Heart right ventricle (tissue), 16 donors: ENCODE data around the gene MRTFA. TPM values are rescaled to one million over a fixed set of nuclear protein-coding genes. Genes with fewer than 3 reads are reported as not detected.
"Not testable (repeated sequence)": the region's sequence is repeated elsewhere in the genome, so short reads cannot be mapped to it uniquely, and the experiment has no call there.

Experiments used
- ATAC-seq, 8 donors: fragments of 200-7000 bp; cut with Tn5 transposase; one replicate each; pipeline ENCODE4 v1.9.1; 2020; ENCODE audit warnings: mild to moderate bottlenecking in 8 of 8, moderate library complexity in 8 of 8, moderate number of reproducible peaks in 1 of 8
- DNase-seq, 2 donors: peaks; one replicate each; pipeline ENCODE4 v3.0.0-alpha.2; 2020
- H3K27ac ChIP-seq, 10 donors: fragments of 200-600 bp; sonication (generic) in 2 of 10; one replicate each; pipeline versions ENCODE4 v1.5.0 to v1.8.0; 2020 to 2022; ENCODE audit warnings: mild to moderate bottlenecking in 3 of 10
- H3K27me3 ChIP-seq, 7 donors: fragments of 200-600 bp; one replicate each; pipeline ENCODE4 v1.8.0; 2021 to 2022; ENCODE audit warnings: mild to moderate bottlenecking in 2 of 7
- H3K36me3 ChIP-seq, 9 donors: fragments of 200-600 bp; sonication (generic) in 1 of 9; one replicate each; pipeline versions ENCODE4 v1.5.0 to v1.8.0; 2020 to 2022; ENCODE audit warnings: mild to moderate bottlenecking in 2 of 9
- H3K4me1 ChIP-seq, 9 donors: fragments of 200-600 bp; sonication (generic) in 1 of 9; one replicate each; pipeline versions ENCODE4 v1.5.0 to v1.8.0; 2020 to 2022; ENCODE audit warnings: mild to moderate bottlenecking in 4 of 9
- H3K4me3 ChIP-seq, 10 donors: fragments of 200-600 bp; sonication (generic) in 2 of 10; one replicate each; pipeline versions ENCODE4 v1.5.0 to v1.8.0; 2020 to 2022; ENCODE audit warnings: mild to moderate bottlenecking in 7 of 10, moderate library complexity in 2 of 10
- H3K9me3 ChIP-seq, 11 donors: fragments of 200-600 bp in 10 of 11; sonication (generic) in 2 of 11; one replicate each; pipeline versions ENCODE4 v1.5.0 to v1.8.0; 2013 to 2022; ENCODE audit warnings: mild to moderate bottlenecking in 2 of 11, control low read depth in 1 of 11, moderate library complexity in 1 of 11
- CTCF ChIP-seq, 9 donors: fragments of 200-600 bp; sonication (generic) in 2 of 9; IDR thresholded peaks; one replicate each; pipeline versions ENCODE4 v1.5.0 to v1.8.0; 2021 to 2022; ENCODE audit warnings: antibody characterized with exemption in 9 of 9, mild to moderate bottlenecking in 5 of 9, moderate library complexity in 1 of 9
- WGBS, 2 donors: extraction: QIAGEN DNeasy Blood & Tissue Kit; methylation state at CpG; one replicate each; pipeline ENCODE4 v1.1.7; 2013; ENCODE audit warnings: inconsistent platforms in 1 of 2; 5-methylcytosine and 5-hydroxymethylcytosine counted together
- intact Hi-C, 10 donors: fragments of 100-400 bp; cut with DNase I; formaldehyde crosslinking; loops; one replicate each; pipeline versions ENCODE4 v1.11.1 to v1.14.2; 2022
- polyA plus RNA-seq, 2 donors: library from polyadenylated mRNA; stranded (reverse); fragments of 200-250 nt; gene quantifications; one replicate each; pipeline ENCODE4 v1.2.3, GENCODE V29; 2013
- total RNA-seq, 10 donors: library from RNA; stranded (reverse); fragmentation: NEBNext Ultra II Directional in 3 of 10; extraction: Animal tissue kit (Norgen Biotek cat#: 25700) in 3 of 10; gene quantifications; one replicate each; pipeline versions ENCODE4 v1.2.1 to v1.2.4, GENCODE V29; 2021 to 2023
- donor health status: Arrhythmogenic right ventricular cardiomyopathy.
- donor health status: ischemic (EF 13 %, LVEDD 7.1; RV severe dilation, severe dysfunction).
- donor health status: healthy with polysubstance abuse.
- donor health status: DM: no; HTN: yes; CAD: no.
- donor health status: DM: no; HTN: no; CAD: no.
- donor health status: ischemic (EF 25% LVEDD 6.9; RV normal size, moderate dysfunction).
- donor health status: ischemic (EF 25% LVEDD 5.7; RV mildly dilated, moderate dysfunction).
- donor health status: healthy.
- donor health status: DM: yes; HTN: yes; CAD: no.
- donor health status: Ischemic cardiomyopathy.
- donor health status: ischemic (EF 35%, LVEDD 5.7; RV mildly dilated, moderate dysfunction).
- donor health status: nonischemic (EF 11% LVEDD 7.7; RV severe dilation, severe dysfunction).
- donor health status: DM: yes; HTN: yes; CAD: no.
- donor health status: PGD.
- donor health status: ischemic (EF 29% LVEDD 5.4; RV normal size, mild dysfunction).
- donor health status: nonischemic (EF 23%, LVEDD 6.1; RV moderate dilation, normal function).

MRTFA gene
- total and polyA plus RNA-seq, 12 donors: 13.2 to 30.9 (median 18.9) TPM

- DNase-seq (no peak), ATAC-seq (no peak)
- no peak for TF ChIP-seq CTCF (IDR thresholded peaks at IDR 0.05)
- Histone ChIP-seq H3K4me1 (peaks cover 0 to 28% (median 11%) of the 10 kb centered on the region in 9 donors), H3K4me3 (no peak overlapping the region), H3K27ac (no peak overlapping the region), H3K27me3 (no peaks in the 10 kb centered on the region), H3K36me3 (peaks cover 0 to 22% (median 0%) of the 10 kb centered on the region in 9 donors), H3K9me3 (peaks cover 0 to 14% (median 0%) of the 10 kb centered on the region in 11 donors)
- intact Hi-C loops: loop anchor here in 3 of 10 donors (10.0 kb wide), 2 partner anchors 88 to 122 kb away; no protein-coding TSS in a partner anchor
- 77 to 83% methylated on average over 1 of the region's 1 CpG for WGBS, 2 donors
Observed at GRCh38 chr22:40556641-40557040, 79.9 kb downstream of the MRTFA start.

- H3K27me3 ChIP-seq, ATAC-seq, H3K4me3 ChIP-seq, DNase-seq, H3K27ac ChIP-seq: not testable (repeated sequence)
- Histone ChIP-seq H3K9me3 (peaks cover 0 to 14% (median 0%) of the 10 kb centered on the region in 11 donors), H3K4me1 (peaks cover 0 to 25% (median 10%) of the 10 kb centered on the region in 9 donors), H3K36me3 (peaks cover 0 to 46% (median 0%) of the 10 kb centered on the region in 9 donors)
- 98 to 100% methylated on average over 1 of the region's 1 CpG for WGBS, 2 donors
- intact Hi-C loops: loop anchor here in 6 of 10 donors (5.0 to 10.0 kb wide), 3 partner anchors 91 to 119 kb away; no protein-coding TSS in a partner anchor
Observed at GRCh38 chr22:40554023-40554422, 82.5 kb downstream of the MRTFA start.

GRCh38 chr22:40553014-40553554, 83.4 kb downstream of the MRTFA start:
- H3K27me3 ChIP-seq: no peaks in the 10 kb centered on the region
- no peak overlapping the region for H3K4me3 ChIP-seq
- H3K9me3 ChIP-seq: peaks cover 0 to 14% (median 0%) of the 10 kb centered on the region in 11 donors
- intact Hi-C loops: loop anchor here in 7 of 10 donors (2.0 to 10.0 kb wide), 4 partner anchors 92 to 118 kb away; no protein-coding TSS in a partner anchor
- H3K27ac ChIP-seq: no peak overlapping the region
- WGBS, 2 donors: 97% methylated on average over 7 of the region's 7 CpGs
- DNase-seq (no peak), ATAC-seq (no peak)
- no peak for TF ChIP-seq CTCF (IDR thresholded peaks at IDR 0.05)
- peaks cover 0 to 25% (median 10%) of the 10 kb centered on the region in 9 donors for H3K4me1 ChIP-seq
- peaks cover 0 to 55% (median 0%) of the 10 kb centered on the region in 9 donors for H3K36me3 ChIP-seq

GRCh38 chr22:40552070-40552469, 84.4 kb downstream of the MRTFA start:
- intact Hi-C loops: loop anchor here in 7 of 10 donors (2.0 to 10.0 kb wide), 4 partner anchors 93 to 117 kb away; no protein-coding TSS in a partner anchor
- peak; percentile 12 to 67 (median 39) for TF ChIP-seq CTCF (IDR thresholded peaks at IDR 0.05)
- Histone ChIP-seq H3K36me3 (peaks cover 0 to 63% (median 0%) of the 10 kb centered on the region in 9 donors), H3K27ac (no peak overlapping the region), H3K4me1 (peaks cover 0 to 21% (median 10%) of the 10 kb centered on the region in 9 donors), H3K27me3 (no peaks in the 10 kb centered on the region), H3K4me3 (no peak overlapping the region), H3K9me3 (peaks cover 0 to 14% (median 0%) of the 10 kb centered on the region in 11 donors)
- ATAC-seq (peak; percentile 73 to 96 (median 87)), DNase-seq (peak; percentile 75 to 78)
- 33 to 57% methylated on average over 9 of the region's 9 CpGs for WGBS, 2 donors
